AG10803 (cell line): Measurements from ENCODE around the gene CNFN.
"Not testable (repeated sequence)": the region's sequence is repeated elsewhere in the genome, so short reads cannot be mapped to it uniquely, and the experiment has no call there.

Experiments
- DNase-seq: peaks from one replicate; pipeline ENCODE4 v3.0.0; 2010; ENCODE audit warnings: low read depth
- H3K4me3 ChIP-seq: 2 replicates; pipeline ENCODE4 v1.5.1; 2011; ENCODE audit warnings: mild to moderate bottlenecking, low read length, control low read depth
- TF ChIP-seq, protein P1 (sequence below): conservative IDR thresholded peaks from 2 replicates; pipeline ENCODE4 v1.5.1; 2011; ENCODE audit warnings: mild to moderate bottlenecking, low read length, control low read depth, inconsistent platforms

CNFN gene

DNA sequence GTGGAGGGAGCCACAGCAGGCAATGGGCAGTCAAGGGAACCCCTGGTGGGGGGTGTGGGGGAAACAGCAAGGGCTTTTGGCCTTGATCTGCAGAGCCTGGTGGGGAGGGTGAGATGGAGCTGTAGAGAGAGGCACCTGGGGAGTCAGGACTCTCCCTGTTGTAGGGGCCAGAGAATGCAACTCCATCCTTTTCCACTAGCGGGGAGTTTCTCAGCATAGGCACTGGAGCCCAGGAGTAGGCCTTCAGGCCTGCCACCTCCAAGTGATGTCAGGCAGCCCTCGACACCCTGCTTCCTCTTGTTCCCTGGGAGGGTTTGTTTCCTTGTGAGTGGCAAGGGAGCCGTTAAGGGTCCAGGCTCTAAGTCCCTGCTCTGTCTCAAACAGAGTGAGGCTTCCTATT is 39.7 kb downstream of the CNFN start:
- no peak overlapping the region for H3K4me3 ChIP-seq
- TF ChIP-seq, protein P1, sequence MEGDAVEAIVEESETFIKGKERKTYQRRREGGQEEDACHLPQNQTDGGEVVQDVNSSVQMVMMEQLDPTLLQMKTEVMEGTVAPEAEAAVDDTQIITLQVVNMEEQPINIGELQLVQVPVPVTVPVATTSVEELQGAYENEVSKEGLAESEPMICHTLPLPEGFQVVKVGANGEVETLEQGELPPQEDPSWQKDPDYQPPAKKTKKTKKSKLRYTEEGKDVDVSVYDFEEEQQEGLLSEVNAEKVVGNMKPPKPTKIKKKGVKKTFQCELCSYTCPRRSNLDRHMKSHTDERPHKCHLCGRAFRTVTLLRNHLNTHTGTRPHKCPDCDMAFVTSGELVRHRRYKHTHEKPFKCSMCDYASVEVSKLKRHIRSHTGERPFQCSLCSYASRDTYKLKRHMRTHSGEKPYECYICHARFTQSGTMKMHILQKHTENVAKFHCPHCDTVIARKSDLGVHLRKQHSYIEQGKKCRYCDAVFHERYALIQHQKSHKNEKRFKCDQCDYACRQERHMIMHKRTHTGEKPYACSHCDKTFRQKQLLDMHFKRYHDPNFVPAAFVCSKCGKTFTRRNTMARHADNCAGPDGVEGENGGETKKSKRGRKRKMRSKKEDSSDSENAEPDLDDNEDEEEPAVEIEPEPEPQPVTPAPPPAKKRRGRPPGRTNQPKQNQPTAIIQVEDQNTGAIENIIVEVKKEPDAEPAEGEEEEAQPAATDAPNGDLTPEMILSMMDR, result no peak
- DNase-seq, result no peak

DNA sequence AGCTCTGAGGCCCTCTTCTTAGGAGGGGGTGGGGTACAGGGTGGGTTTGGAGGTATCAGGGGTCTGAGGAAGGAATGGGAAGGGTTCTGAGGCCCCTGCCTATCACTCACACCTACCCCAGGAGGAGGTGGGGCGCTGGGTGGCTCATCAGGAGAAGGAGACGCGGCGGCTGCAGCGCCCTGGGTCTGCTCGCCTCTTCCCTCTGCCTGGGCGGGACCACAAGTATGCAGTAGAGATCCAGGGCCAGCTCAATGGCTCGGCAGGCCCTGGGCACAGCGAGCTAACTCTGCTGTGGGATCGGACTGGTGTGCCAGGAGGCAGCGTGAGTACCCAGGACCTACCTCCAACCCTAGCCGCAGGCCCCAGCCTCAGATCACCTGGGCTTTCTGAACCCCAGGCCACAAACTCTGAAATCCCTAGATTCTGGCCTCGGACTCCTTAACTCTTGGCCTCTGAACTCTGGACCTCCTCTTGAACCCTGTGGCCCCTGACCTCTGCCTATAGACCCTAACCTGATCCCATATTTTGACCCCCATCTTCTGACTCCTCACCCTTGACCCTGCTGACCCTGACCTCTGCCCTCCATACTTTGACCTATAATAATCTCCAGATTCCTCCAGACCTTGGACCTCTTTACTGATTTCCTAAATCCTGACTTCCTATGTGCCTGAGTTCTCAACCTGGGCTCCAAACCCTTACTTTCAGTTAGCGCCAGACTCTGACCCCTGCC is 40.6 kb downstream of the CNFN start:
- TF ChIP-seq, protein P1, result no peak
- no peak for DNase-seq
- no peak overlapping the region for H3K4me3 ChIP-seq

DNA sequence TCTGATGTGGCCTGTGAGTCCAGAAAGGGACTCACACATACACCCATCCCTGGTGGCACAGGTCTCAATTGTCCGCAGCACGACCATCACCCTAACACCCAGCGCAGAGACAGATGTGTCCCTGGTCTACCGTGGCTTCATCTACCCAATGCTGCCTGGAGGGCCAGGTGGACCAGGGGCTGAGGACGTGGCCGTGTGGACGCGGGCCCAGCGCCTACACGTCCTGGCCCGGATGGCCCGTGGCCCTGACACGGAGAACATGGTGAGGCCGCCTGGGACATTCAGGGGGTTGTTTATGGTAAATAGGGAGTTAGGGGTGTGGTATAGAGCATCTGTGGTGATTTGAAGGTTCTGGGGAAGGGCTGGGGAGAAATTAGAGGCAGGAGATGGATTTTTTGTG is 41.9 kb downstream of the CNFN start:
- DNase-seq, result no peak
- TF ChIP-seq, protein P1, result no peak
- no peak overlapping the region for H3K4me3 ChIP-seq

DNA sequence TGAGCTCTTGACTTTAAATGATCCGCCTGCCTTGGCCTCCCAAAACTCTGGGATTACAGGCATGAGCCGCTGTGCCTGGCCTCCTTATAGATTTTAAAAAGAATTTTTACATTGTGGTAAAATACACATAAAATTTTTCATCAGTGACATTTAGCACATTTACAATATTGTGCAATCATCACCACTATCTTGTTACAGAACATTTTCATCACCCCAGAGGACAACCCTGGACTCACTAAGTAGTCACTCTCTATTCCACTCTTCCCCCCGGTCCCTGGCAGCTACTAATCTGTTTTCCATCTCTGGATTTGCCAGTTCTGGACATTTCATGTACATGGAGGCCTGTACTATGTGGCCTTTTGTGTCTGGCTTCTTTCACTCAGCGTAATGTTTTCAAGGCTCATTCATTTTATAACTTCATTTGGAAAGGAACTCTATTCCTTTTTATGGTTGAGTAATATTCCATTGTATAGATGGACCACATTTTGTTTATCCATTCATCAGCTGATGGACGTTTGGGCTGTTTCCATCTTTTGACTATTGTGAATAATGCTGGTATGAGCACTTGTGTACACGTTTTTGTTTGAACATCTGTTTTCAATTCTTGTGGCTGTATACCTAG is 44.8 kb downstream of the CNFN start:
- TF ChIP-seq, protein P1, result no peak
- H3K4me3 ChIP-seq, result no peak overlapping the region
- peak; percentile 70 for DNase-seq

DNA sequence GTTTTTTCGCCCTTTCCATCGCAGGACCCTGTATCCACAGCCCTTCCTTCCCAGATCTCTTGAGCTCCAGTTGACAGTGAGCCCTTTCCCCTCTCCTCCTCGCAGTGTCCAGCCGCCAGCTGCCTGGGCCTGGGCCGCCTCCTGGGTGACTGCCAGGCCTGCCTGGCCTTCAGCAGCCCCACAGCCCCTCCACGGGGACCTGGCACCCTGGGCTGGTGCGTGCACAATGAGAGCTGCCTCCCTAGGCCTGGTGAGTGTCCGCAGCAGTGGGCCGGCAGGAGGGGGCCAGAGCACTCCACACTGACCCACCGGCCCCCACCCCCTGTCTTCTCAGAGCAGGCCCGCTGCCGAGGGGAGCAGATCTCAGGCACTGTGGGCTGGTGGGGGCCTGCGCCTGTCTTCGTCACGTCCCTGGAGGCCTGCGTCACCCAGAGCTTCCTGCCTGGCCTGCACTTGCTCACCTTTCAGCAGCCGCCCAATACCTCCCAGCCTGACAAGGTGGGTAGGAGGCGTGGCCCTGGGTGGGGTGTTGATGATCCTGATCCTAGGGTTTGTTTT is 45.7 kb downstream of the CNFN start:
- TF ChIP-seq, protein P1, result no peak
- H3K4me3 ChIP-seq, result no peak overlapping the region
- no peak for DNase-seq

DNA sequence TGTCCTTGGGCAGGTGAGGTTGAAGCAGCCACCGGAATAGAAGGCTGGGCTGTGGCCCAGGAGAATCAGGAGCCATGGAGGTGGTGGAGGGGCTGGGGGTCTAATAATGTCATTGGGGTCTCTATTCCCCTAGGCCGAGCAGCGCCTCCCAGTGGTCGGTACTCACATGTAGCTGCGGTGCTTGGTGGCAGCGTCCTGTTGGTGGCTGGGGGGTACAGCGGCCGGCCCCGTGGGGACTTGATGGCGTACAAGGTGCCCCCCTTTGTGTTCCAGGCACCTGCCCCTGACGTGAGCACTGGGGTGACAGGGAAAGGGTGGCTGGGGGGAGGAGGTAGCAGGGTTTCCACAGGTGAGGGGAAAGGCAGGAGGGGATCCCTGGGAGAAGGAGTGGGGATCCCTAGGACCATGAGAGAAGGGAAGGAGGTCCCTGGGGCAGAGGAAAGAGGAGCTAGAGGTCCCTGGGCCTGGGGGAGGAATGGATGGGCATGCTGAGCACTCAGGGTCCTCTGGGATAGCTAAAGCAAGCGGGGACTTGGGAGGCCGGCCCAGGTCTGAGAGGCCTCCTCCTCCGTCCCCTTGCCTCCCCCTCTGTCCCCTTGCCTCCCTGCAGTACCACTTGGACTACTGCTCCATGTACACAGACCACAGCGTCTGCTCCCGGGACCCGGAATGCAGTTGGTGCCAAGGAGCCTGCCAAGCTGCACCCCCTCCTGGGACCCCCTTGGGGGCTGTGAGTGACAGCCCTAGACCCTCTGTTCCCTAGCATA is 46.6 kb downstream of the CNFN start:
- DNase-seq, result no peak
- no peak overlapping the region for H3K4me3 ChIP-seq
- TF ChIP-seq, protein P1, result no peak

DNA sequence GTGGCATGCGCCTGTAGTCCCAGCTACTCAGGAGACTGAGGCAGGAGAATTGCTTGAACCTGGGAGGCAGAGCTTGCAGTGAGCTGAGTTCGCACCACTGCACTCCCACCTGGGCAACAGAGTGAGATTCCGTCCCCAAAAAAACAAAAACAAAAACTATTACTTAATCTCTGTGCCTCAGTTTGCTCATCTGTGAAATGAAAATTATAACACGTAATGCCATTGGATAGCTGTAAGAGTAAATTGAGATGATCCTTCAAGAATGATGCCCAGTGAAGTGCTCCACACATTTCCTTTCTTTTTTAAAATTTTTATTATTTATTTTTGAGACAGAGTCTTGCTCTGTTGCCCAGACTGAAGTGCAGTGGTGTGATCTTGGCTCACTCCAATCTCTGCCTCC is 50.2 kb downstream of the CNFN start:
- H3K4me3 ChIP-seq, DNase-seq: not testable (repeated sequence)

DNA sequence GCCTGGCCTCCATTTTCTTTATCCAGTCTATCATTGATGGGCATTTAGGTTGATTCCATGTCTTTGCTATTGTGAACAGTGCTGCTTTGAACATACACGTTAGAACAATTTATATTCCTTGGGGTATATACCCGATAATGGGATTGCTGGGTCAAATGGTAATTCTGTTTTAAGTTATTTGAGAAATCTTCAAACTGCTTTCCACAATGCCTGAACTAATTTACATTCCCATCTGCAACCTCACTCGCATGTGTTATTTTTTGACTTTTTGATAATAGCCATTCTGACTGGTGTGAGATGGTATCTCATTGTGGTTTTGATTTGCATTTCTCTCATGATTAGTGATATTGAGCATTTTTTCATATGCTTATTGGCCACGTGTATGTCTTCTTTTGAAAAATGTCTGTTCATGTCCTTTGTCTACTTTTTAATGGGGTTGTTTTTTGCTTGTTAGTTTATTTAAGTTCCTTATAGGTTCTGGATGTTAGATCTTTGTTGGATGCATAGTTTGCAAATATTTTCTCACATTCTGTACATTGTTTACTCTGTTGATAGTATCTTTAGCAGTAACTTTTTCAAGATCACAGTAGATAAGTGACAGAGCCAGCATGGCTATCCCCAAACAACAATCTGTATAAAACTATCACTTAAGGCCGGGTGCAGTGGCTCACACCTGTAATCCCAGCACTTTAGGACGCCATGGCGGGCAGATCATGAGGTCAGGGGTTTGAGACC is 50.8 kb downstream of the CNFN start:
- not testable (repeated sequence) for H3K4me3 ChIP-seq, DNase-seq
